ENCODE results near the gene GUK1.

The GUK1 gene

DNA sequence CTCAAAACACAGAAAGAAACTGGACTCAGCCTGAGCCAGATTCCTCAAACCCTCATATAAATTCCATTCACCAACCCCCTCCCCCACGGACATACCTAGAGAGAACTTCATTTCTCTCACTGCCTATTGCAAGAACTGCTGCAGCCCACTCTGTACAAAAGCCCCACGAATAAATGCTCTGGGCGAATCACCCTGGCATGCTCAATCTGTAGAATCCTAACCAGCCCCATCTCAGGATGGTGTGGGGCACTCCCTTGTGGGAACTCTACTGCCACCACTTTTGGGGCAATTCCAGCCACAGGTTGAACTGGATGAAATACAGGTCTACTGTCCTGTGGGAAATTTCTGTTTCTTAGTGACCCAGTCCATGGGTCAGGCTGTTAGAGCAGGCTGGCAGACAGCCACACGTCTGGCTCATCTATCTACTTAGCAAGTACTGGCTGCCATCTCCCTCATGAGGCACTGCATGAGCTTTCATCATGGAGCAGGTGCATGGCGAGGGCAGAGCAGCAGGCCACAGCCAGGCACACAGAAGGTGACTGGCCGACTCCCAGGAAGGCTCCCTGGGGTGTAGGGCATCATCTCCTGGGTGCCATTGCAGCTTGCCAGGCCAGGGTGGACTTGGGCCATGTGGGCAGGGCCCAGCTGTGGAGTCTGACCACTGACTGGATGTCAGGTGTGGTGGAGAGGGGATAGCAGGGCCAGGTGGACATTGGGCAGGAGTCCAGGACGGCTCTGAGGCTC is 35.4 kb upstream of the GUK1 start:
- Histone ChIP-seq H3K79me2 (no peaks in the 10 kb centered on the region), H3K36me3 (ENCODE audit: control insufficient read depth, insufficient read depth, low read length) (no peaks in the 10 kb centered on the region), H3K4me1 (peaks cover 4% of the 10 kb centered on the region)

DNA sequence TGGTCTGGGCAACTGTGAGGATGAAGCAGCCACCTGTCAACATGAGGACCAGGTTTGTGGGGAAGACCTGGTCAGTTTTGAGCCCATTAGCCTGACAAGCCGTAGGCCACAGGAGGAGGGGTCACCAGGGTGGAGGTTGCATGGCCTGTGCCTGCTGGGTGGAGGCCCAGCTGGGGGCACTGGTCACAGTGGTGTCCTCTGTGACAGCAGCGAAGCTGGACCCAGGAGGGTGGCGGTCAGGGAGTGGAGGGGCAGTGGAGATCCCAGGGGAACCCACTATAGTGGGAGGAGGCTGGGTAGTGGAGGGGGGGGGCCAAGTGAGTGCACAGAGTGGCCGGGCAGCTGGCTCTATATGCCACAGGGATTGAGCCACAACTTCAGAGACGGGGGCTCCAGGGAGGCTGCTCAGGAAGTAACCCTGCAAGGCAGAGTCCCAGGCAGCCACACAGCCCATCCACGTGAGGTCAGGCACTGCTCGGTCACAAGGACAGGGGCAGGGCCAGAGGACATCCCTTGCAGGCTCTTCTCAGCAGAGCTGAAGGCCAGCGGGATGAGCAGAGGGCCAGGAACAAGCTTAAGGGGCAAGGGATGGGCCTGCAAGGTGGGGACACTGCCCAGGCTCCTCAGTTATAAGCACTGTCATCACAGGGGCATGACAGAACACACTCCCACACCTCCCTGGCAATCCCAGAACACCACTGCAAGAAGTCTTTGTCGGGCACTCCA is 34.6 kb upstream of the GUK1 start:
- Histone ChIP-seq H3K9ac (no peak overlapping the region), H2AFZ (no peak overlapping the region), H3K27me3 (ENCODE audit: control insufficient read depth, insufficient read depth, low read length) (no peaks in the 10 kb centered on the region), H3K4me3 (ENCODE audit: low read depth, low read length) (no peak overlapping the region), H3K36me3 (ENCODE audit: control insufficient read depth, insufficient read depth, low read length) (no peaks in the 10 kb centered on the region), H3K27ac (no peak overlapping the region), H3K9me3 (ENCODE audit: control insufficient read depth, low read length) (no peaks in the 10 kb centered on the region), H3K4me1 (peaks cover 5% of the 10 kb centered on the region), H3K4me2 (ENCODE audit: low read length) (no peak overlapping the region), H3K79me2 (no peaks in the 10 kb centered on the region)
- no peak for TF ChIP-seq CTCF (IDR thresholded peaks at IDR 0.05)

More for the DNA sequence above, 35.4 kb upstream of the GUK1 start:
- Histone ChIP-seq H2AFZ (no peak overlapping the region), H3K27me3 (ENCODE audit: control insufficient read depth, insufficient read depth, low read length) (no peaks in the 10 kb centered on the region), H3K9ac (no peak overlapping the region), H3K9me3 (ENCODE audit: control insufficient read depth, low read length) (no peaks in the 10 kb centered on the region), H3K4me2 (ENCODE audit: low read length) (no peak overlapping the region), H3K4me3 (ENCODE audit: low read depth, low read length) (no peak overlapping the region), H3K27ac (no peak overlapping the region)
- TF ChIP-seq CTCF (IDR thresholded peaks at IDR 0.05): no peak

GRCh38 chr1:228105996-228106799 is 33.9 kb upstream of the GUK1 start:
- no peak overlapping the region for H2AFZ ChIP-seq
- no peak overlapping the region for H3K9ac ChIP-seq
- H3K9me3 ChIP-seq (ENCODE audit: control insufficient read depth, low read length): no peaks in the 10 kb centered on the region
- no peak overlapping the region for H3K27ac ChIP-seq
- peaks cover 6% of the 10 kb centered on the region for H3K4me1 ChIP-seq
- TF ChIP-seq CTCF (IDR thresholded peaks at IDR 0.05): no peak
- H3K4me3 ChIP-seq (ENCODE audit: low read depth, low read length): no peak overlapping the region
- no peaks in the 10 kb centered on the region for H3K27me3 ChIP-seq (ENCODE audit: control insufficient read depth, insufficient read depth, low read length)
- no peaks in the 10 kb centered on the region for H3K79me2 ChIP-seq
- no peak overlapping the region for H3K4me2 ChIP-seq (ENCODE audit: low read length)
- H3K36me3 ChIP-seq (ENCODE audit: control insufficient read depth, insufficient read depth, low read length): no peaks in the 10 kb centered on the region

DNA sequence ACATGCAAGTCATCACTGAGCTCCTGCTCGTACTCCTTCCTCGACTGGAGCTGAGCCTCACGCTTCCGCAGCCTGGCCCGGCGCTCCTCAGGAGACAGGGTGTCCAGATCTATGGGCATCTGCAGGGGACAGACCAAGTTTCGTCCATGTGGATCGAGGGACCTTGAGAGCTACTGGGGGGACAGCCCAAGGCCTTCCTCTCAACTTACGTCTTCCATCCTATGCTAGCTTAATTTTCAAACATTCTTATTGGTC is 33.4 kb upstream of the GUK1 start:
- no peak overlapping the region for H3K4me3 ChIP-seq (ENCODE audit: low read depth, low read length)
- H3K4me2 ChIP-seq (ENCODE audit: low read length): no peak overlapping the region
- no peaks in the 10 kb centered on the region for H3K27me3 ChIP-seq (ENCODE audit: control insufficient read depth, insufficient read depth, low read length)
- H3K27ac ChIP-seq: no peak overlapping the region
- TF ChIP-seq CTCF (IDR thresholded peaks at IDR 0.05): no peak
- H3K36me3 ChIP-seq (ENCODE audit: control insufficient read depth, insufficient read depth, low read length): no peaks in the 10 kb centered on the region
- no peaks in the 10 kb centered on the region for H3K79me2 ChIP-seq
- H3K4me1 ChIP-seq: peaks cover 6% of the 10 kb centered on the region
- H3K9me3 ChIP-seq (ENCODE audit: control insufficient read depth, low read length): no peaks in the 10 kb centered on the region
- H2AFZ ChIP-seq: no peak overlapping the region
- H3K9ac ChIP-seq: no peak overlapping the region

Data from parathyroid adenoma (tissue), 2 donors.